Endothelial cell (in vitro differentiated cells): ENCODE data around the gene CST6. TPM values are rescaled to one million over a fixed set of nuclear protein-coding genes. Genes with fewer than 3 reads are reported as not detected.

ENCODE experiments used
- DNase-seq: peaks from one replicate; pipeline ENCODE4 v3.0.0; 2021; ENCODE audit warnings: low spot score
- H3K27ac Mint-ChIP-seq: one replicate; pipeline ENCODE4 v1.8.0; 2021; ENCODE audit warnings: mixed read lengths, inconsistent platforms; ENCODE audit not compliant: unreplicated experiment
- H3K27me3 Mint-ChIP-seq: one replicate; pipeline ENCODE4 v1.8.0; 2021; ENCODE audit warnings: mild to moderate bottlenecking, moderate library complexity, mixed read lengths, inconsistent platforms; ENCODE audit not compliant: unreplicated experiment
- H3K36me3 Mint-ChIP-seq: one replicate; pipeline ENCODE4 v1.8.0; 2021; ENCODE audit warnings: mild to moderate bottlenecking, low read depth, mixed read lengths, inconsistent platforms; ENCODE audit not compliant: unreplicated experiment
- H3K4me1 Mint-ChIP-seq: one replicate; pipeline ENCODE4 v1.8.0; 2021; ENCODE audit warnings: mild to moderate bottlenecking, mixed read lengths, inconsistent platforms; ENCODE audit not compliant: unreplicated experiment
- H3K4me3 Mint-ChIP-seq: one replicate; pipeline ENCODE4 v1.8.0; 2021; ENCODE audit warnings: mild to moderate bottlenecking, mixed read lengths, inconsistent platforms; ENCODE audit not compliant: unreplicated experiment
- H3K9me3 Mint-ChIP-seq: one replicate; pipeline ENCODE4 v1.8.0; 2021; ENCODE audit warnings: mixed read lengths, inconsistent platforms; ENCODE audit not compliant: unreplicated experiment
- CTCF ChIP-seq: fragments of 200-600 bp; sonication (generic); IDR thresholded peaks from one replicate; pipeline ENCODE4 v1.5.0; 2021; ENCODE audit warnings: antibody characterized with exemption; ENCODE audit not compliant: unreplicated experiment
- total RNA-seq: library from RNA; stranded (reverse); fragmentation: NEBNext Ultra II Directional; extraction: Animal tissue kit (Norgen Biotek cat#: 25700); gene quantifications from one replicate; pipeline ENCODE4 v1.2.1, GENCODE V29; 2021; ENCODE audit not compliant: unreplicated experiment

CST6 gene
- total RNA-seq, 1 donor from 2014 or later, result not detected

DNA sequence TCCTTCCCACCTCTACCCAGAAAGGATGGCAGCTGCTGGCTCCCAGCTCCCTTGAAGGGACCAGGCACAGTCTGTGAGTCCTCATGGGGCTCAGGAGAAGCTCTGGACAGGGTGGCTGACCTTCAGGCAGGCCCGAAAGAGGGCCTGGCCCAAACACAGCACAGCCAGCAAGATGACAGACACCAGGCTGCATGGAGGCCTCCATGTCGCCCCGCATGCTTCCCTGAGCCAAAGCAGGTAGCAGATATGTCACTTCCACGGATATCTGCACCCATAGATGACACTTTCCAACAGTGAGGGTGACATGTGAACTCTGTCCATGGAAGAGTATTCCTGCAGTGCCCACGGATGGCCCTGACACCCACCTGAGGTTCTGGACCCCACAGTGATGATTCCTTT, 28.2 kb upstream of the CST6 start:
- no peak for TF ChIP-seq CTCF
- H3K4me3 Mint-ChIP-seq, result no peak overlapping the region
- H3K9me3 Mint-ChIP-seq, result no peaks in the 10 kb centered on the region
- peaks cover 1% of the 10 kb centered on the region for H3K27me3 Mint-ChIP-seq
- peaks cover 13% of the 10 kb centered on the region for H3K36me3 Mint-ChIP-seq
- H3K4me1 Mint-ChIP-seq, result no peaks in the 10 kb centered on the region
- no peak for DNase-seq
- no peak overlapping the region for H3K27ac Mint-ChIP-seq

GRCh38 chr11:65987336-65987735, 24.5 kb upstream of the CST6 start:
- no peak overlapping the region for H3K27ac Mint-ChIP-seq
- H3K9me3 Mint-ChIP-seq, result no peaks in the 10 kb centered on the region
- TF ChIP-seq CTCF, result no peak
- H3K36me3 Mint-ChIP-seq, result no peaks in the 10 kb centered on the region
- no peaks in the 10 kb centered on the region for H3K4me1 Mint-ChIP-seq
- no peak overlapping the region for H3K4me3 Mint-ChIP-seq
- no peak for DNase-seq
- peaks cover 1% of the 10 kb centered on the region for H3K27me3 Mint-ChIP-seq

- no peaks in the 10 kb centered on the region for H3K36me3 Mint-ChIP-seq
- peak overlapping the region; percentile 13 for H3K27ac Mint-ChIP-seq
- no peaks in the 10 kb centered on the region for H3K27me3 Mint-ChIP-seq
- H3K4me3 Mint-ChIP-seq, result peak overlapping the region; percentile 63
- H3K4me1 Mint-ChIP-seq, result no peaks in the 10 kb centered on the region
- peak; percentile 79 for TF ChIP-seq CTCF
- no peaks in the 10 kb centered on the region for H3K9me3 Mint-ChIP-seq
- peak; percentile 90 for DNase-seq
These were observed 22.8 kb upstream of the CST6 start for GRCh38 chr11:65988791-65989592.

DNA sequence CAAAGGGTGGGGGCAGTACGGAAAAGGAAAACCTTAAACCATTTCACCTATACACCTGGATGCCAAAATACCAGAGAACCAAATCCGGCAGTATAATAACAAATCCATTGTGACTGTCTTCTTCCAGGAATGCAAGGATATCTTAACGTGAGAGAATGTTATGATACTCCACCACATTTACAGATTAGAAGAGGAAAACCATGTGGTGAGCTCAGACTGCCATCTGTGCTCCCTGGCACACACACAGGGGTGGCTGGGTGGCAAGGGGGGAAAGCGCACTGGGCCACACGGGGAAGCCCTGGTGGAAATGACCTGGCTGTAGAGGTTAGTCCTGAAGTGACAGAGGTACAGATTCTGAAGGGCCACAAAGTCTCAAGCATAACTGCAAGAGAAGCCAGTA, 19.8 kb upstream of the CST6 start:
- no peak for TF ChIP-seq CTCF
- H3K9me3 Mint-ChIP-seq, result no peaks in the 10 kb centered on the region
- peaks cover 5% of the 10 kb centered on the region for H3K36me3 Mint-ChIP-seq
- H3K4me1 Mint-ChIP-seq, result no peaks in the 10 kb centered on the region
- no peak overlapping the region for H3K27ac Mint-ChIP-seq
- no peaks in the 10 kb centered on the region for H3K27me3 Mint-ChIP-seq
- H3K4me3 Mint-ChIP-seq, result no peak overlapping the region
- no peak for DNase-seq

DNA sequence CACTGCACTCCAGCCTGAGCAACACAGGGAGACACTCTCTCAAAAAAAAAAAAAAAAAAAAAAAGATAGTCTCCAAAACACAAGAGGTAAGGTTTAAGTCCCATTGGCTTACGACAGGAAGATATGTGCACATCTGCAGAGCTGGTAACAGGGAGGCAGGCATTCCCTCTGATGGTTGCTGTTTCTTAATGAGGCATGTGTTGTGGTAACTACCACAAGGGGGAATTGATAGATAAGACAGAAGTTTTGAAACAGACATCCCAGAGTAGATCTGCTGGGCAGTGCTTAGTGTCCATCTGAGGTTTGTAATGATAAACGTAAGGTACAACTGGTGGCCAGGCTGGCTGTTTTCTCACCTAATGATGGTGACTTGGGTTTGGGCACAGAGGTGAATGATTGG, 14.5 kb upstream of the CST6 start:
- no peak for TF ChIP-seq CTCF
- H3K4me3 Mint-ChIP-seq, result peak overlapping the region; percentile 65
- peaks cover 25% of the 10 kb centered on the region for H3K36me3 Mint-ChIP-seq
- H3K27ac Mint-ChIP-seq, result no peak overlapping the region
- peaks cover 10% of the 10 kb centered on the region for H3K4me1 Mint-ChIP-seq
- peaks cover 7% of the 10 kb centered on the region for H3K27me3 Mint-ChIP-seq
- no peaks in the 10 kb centered on the region for H3K9me3 Mint-ChIP-seq
- DNase-seq, result no peak
